Mesendoderm (in vitro differentiated cells): ENCODE results near the gene SLC39A11.

Experiments used
- DNase-seq: peaks from one replicate; pipeline ENCODE4 v3.0.0; 2013
- H2AK5ac ChIP-seq: 2 replicates; pipeline ENCODE4 v1.6.1; 2013; ENCODE audit warnings: low read length, inconsistent platforms
- H2BK120ac ChIP-seq: 2 replicates; pipeline ENCODE4 v1.6.1; 2013; ENCODE audit warnings: low read depth, mild to moderate bottlenecking, low read length, moderate library complexity, mixed read lengths
- H2BK15ac ChIP-seq: replicated peaks from 2 replicates; pipeline ENCODE4 v1.6.1; 2013; ENCODE audit warnings: low read depth, mild to moderate bottlenecking, moderate library complexity
- H2BK5ac ChIP-seq: 2 replicates; pipeline ENCODE4 v1.6.1; 2013; ENCODE audit warnings: low read length, inconsistent platforms
- H3K18ac ChIP-seq: 2 replicates; pipeline ENCODE4 v1.6.1; 2013; ENCODE audit warnings: mild to moderate bottlenecking, low read length, mixed read lengths
- H3K23ac ChIP-seq: one replicate; pipeline ENCODE4 v1.6.1; 2013; ENCODE audit warnings: low read length
- H3K27ac ChIP-seq: 2 replicates; pipeline ENCODE4 v1.5.1; 2013; ENCODE audit warnings: low read depth, mild to moderate bottlenecking, inconsistent platforms, low read length, moderate library complexity
- H3K27me3 ChIP-seq: 2 replicates; pipeline ENCODE4 v1.6.1; 2013; ENCODE audit warnings: low read length, control low read depth, mild to moderate bottlenecking, inconsistent platforms; ENCODE audit not compliant: insufficient read depth, poor library complexity
- H3K36me3 ChIP-seq: 2 replicates; pipeline ENCODE4 v1.6.1; 2013; ENCODE audit warnings: low read length, inconsistent platforms; ENCODE audit not compliant: control insufficient read depth, insufficient read depth
- H3K4ac ChIP-seq: one replicate; pipeline ENCODE4 v1.6.1; 2013; ENCODE audit warnings: low read depth, mild to moderate bottlenecking, low read length, moderate library complexity
- H3K4me1 ChIP-seq: 2 replicates; pipeline ENCODE4 v1.6.1; 2013; ENCODE audit warnings: low read depth, low read length, inconsistent platforms; ENCODE audit not compliant: control insufficient read depth
- H3K4me2 ChIP-seq: 2 replicates; pipeline ENCODE4 v1.6.1; 2013; ENCODE audit warnings: low read length
- H3K4me3 ChIP-seq: 2 replicates; pipeline ENCODE4 v1.5.1; 2013; ENCODE audit warnings: mild to moderate bottlenecking, low read length
- H3K56ac ChIP-seq: one replicate; pipeline ENCODE4 v1.6.1; 2013; ENCODE audit warnings: low read length
- H3K79me1 ChIP-seq: 2 replicates; pipeline ENCODE4 v1.6.1; 2013; ENCODE audit warnings: low read length, inconsistent platforms
- H3K79me2 ChIP-seq: 2 replicates; pipeline ENCODE4 v1.6.1; 2013; ENCODE audit warnings: mild to moderate bottlenecking, low read length; ENCODE audit not compliant: control insufficient read depth, insufficient read depth
- H3K9ac ChIP-seq: 2 replicates; pipeline ENCODE4 v1.6.1; 2013; ENCODE audit warnings: low read length, inconsistent platforms
- H4K5ac ChIP-seq: one replicate; pipeline ENCODE4 v1.6.1; 2013; ENCODE audit warnings: low read length
- H4K8ac ChIP-seq: one replicate; pipeline ENCODE4 v1.6.1; 2013; ENCODE audit warnings: low read depth, mild to moderate bottlenecking, control low read depth, low read length, moderate library complexity
- WGBS: extraction: QIAGEN DNeasy Blood & Tissue Kit; methylation state at CpG from one replicate; pipeline ENCODE4 v1.1.7; 2013; ENCODE audit warnings: low lambda C conversion rate, missing lambda C conversion rate; ENCODE audit not compliant: insufficient coverage; ENCODE audit errors: extremely low coverage; 5-methylcytosine and 5-hydroxymethylcytosine counted together

The SLC39A11 gene

GRCh38 chr17:72608436-72608835 lies 484.1 kb downstream of the SLC39A11 start:
- Histone ChIP-seq H3K4me2 (no peak overlapping the region), H2AK5ac (no peak overlapping the region), H3K79me1 (no peaks in the 10 kb centered on the region), H3K18ac (no peak overlapping the region), H3K4ac (no peak overlapping the region), H3K27me3 (no peaks in the 10 kb centered on the region), H2BK120ac (no peak overlapping the region), H3K9ac (no peak overlapping the region), H3K4me1 (no peaks in the 10 kb centered on the region), H3K56ac (no peak overlapping the region), H2BK15ac (no peak overlapping the region), H4K5ac (no peak overlapping the region), H2BK5ac (no peak overlapping the region), H3K27ac (no peak overlapping the region), H3K4me3 (no peak overlapping the region), H3K23ac (no peak overlapping the region), H3K79me2 (no peaks in the 10 kb centered on the region), H4K8ac (no peak overlapping the region), H3K36me3 (no peaks in the 10 kb centered on the region)
- no CpG with 5 or more reads among the region's 2 CpGs for WGBS
- DNase-seq: no peak

- no peak overlapping the region for H2BK120ac ChIP-seq
- no peak overlapping the region for H3K4me2 ChIP-seq
- H3K56ac ChIP-seq: no peak overlapping the region
- no peak overlapping the region for H4K8ac ChIP-seq
- H2AK5ac ChIP-seq: no peak overlapping the region
- no peak overlapping the region for H4K5ac ChIP-seq
- no peaks in the 10 kb centered on the region for H3K36me3 ChIP-seq
- H3K79me1 ChIP-seq: no peaks in the 10 kb centered on the region
- H3K79me2 ChIP-seq: no peaks in the 10 kb centered on the region
- no peaks in the 10 kb centered on the region for H3K27me3 ChIP-seq
- H3K4me3 ChIP-seq: no peak overlapping the region
- no peak overlapping the region for H2BK5ac ChIP-seq
- H3K4me1 ChIP-seq: peaks cover 5% of the 10 kb centered on the region
- no peak overlapping the region for H2BK15ac ChIP-seq
- H3K4ac ChIP-seq: no peak overlapping the region
- H3K23ac ChIP-seq: no peak overlapping the region
- no peak overlapping the region for H3K18ac ChIP-seq
- no peak overlapping the region for H3K27ac ChIP-seq
- no peak for DNase-seq
- no peak overlapping the region for H3K9ac ChIP-seq
These were observed 485.8 kb downstream of the SLC39A11 start for GRCh38 chr17:72606656-72607055.

GRCh38 chr17:72605543-72605942 lies 486.9 kb downstream of the SLC39A11 start:
- Histone ChIP-seq H3K27me3 (no peaks in the 10 kb centered on the region), H3K4me1 (peaks cover 5% of the 10 kb centered on the region), H4K8ac (no peak overlapping the region), H3K23ac (no peak overlapping the region), H2BK5ac (no peak overlapping the region), H3K18ac (no peak overlapping the region), H3K4me3 (no peak overlapping the region), H4K5ac (no peak overlapping the region), H3K4ac (no peak overlapping the region), H3K56ac (no peak overlapping the region), H3K27ac (no peak overlapping the region), H3K4me2 (no peak overlapping the region), H3K36me3 (no peaks in the 10 kb centered on the region), H3K9ac (no peak overlapping the region), H3K79me2 (no peaks in the 10 kb centered on the region), H2BK15ac (no peak overlapping the region), H3K79me1 (no peaks in the 10 kb centered on the region), H2BK120ac (no peak overlapping the region), H2AK5ac (no peak overlapping the region)
- DNase-seq: no peak
- no CpG with 5 or more reads among the region's 1 CpG for WGBS

GRCh38 chr17:72604518-72604917 lies 488.0 kb downstream of the SLC39A11 start:
- Histone ChIP-seq H3K79me2 (no peaks in the 10 kb centered on the region), H2BK5ac (no peak overlapping the region), H3K9ac (no peak overlapping the region), H2BK120ac (no peak overlapping the region), H3K4me1 (peaks cover 5% of the 10 kb centered on the region), H4K8ac (no peak overlapping the region), H3K79me1 (no peaks in the 10 kb centered on the region), H2AK5ac (no peak overlapping the region), H3K56ac (no peak overlapping the region), H3K4ac (no peak overlapping the region), H2BK15ac (no peak overlapping the region), H4K5ac (no peak overlapping the region), H3K4me2 (no peak overlapping the region), H3K27ac (no peak overlapping the region), H3K36me3 (no peaks in the 10 kb centered on the region), H3K4me3 (no peak overlapping the region), H3K27me3 (no peaks in the 10 kb centered on the region), H3K18ac (no peak overlapping the region), H3K23ac (no peak overlapping the region)
- no CpG with 5 or more reads among the region's 11 CpGs for WGBS
- no peak for DNase-seq

- H2BK15ac ChIP-seq: no peak overlapping the region
- no peak overlapping the region for H2BK120ac ChIP-seq
- no peaks in the 10 kb centered on the region for H3K79me1 ChIP-seq
- H3K27ac ChIP-seq: no peak overlapping the region
- H3K79me2 ChIP-seq: no peaks in the 10 kb centered on the region
- H3K56ac ChIP-seq: peak overlapping the region; percentile 5
- H3K36me3 ChIP-seq: no peaks in the 10 kb centered on the region
- H3K4me3 ChIP-seq: no peak overlapping the region
- no peak overlapping the region for H4K8ac ChIP-seq
- DNase-seq: no peak
- no peaks in the 10 kb centered on the region for H3K27me3 ChIP-seq
- no peak overlapping the region for H2BK5ac ChIP-seq
- H3K9ac ChIP-seq: no peak overlapping the region
- no CpG with 5 or more reads among the region's 7 CpGs for WGBS
- no peak overlapping the region for H2AK5ac ChIP-seq
- H3K23ac ChIP-seq: no peak overlapping the region
- no peak overlapping the region for H3K18ac ChIP-seq
- no peak overlapping the region for H3K4ac ChIP-seq
- no peak overlapping the region for H3K4me2 ChIP-seq
- H4K5ac ChIP-seq: no peak overlapping the region
- H3K4me1 ChIP-seq: peaks cover 5% of the 10 kb centered on the region
These were observed 488.9 kb downstream of the SLC39A11 start for GRCh38 chr17:72603420-72604242.
